Cardiac muscle cell (in vitro differentiated cells and primary cell): ENCODE data around the gene TRIM10. TPM values are rescaled to one million over a fixed set of nuclear protein-coding genes. Genes with fewer than 3 reads are reported as not detected.
"Not testable (repeated sequence)": the region's sequence is repeated elsewhere in the genome, so short reads cannot be mapped to it uniquely, and the experiment has no call there.

Experiments
- DNase-seq, 2 donors: peaks; one replicate each; pipeline versions ENCODE4 v3.0.0 to v3.0.0-alpha.2; 2010 to 2017; ENCODE audit warnings: low read depth in 1 of 2, low spot score in 1 of 2
- H3K27ac ChIP-seq: fragments of 200-600 bp; sonication (generic); 2 replicates; pipeline ENCODE4 v1.5.1; 2016
- H3K27me3 ChIP-seq: fragments of 200-600 bp; sonication (generic); 2 replicates; pipeline ENCODE4 v1.6.0; 2016; ENCODE audit warnings: control low read depth
- H3K36me3 ChIP-seq: fragments of 200-600 bp; sonication (generic); 2 replicates; pipeline ENCODE4 v1.5.1; 2016; ENCODE audit warnings: control low read depth
- H3K4me1 ChIP-seq: fragments of 200-600 bp; sonication (generic); 2 replicates; pipeline ENCODE4 v1.8.1; 2017; ENCODE audit warnings: low read depth, mild to moderate bottlenecking, mixed run types
- H3K4me3 ChIP-seq: fragments of 200-600 bp; sonication (generic); 2 replicates; pipeline ENCODE4 v1.5.1; 2016; ENCODE audit warnings: mild to moderate bottlenecking
- H3K9me3 ChIP-seq: fragments of 200-600 bp; sonication (generic); 2 replicates; pipeline ENCODE4 v1.5.1; 2017; ENCODE audit warnings: low read depth, mild to moderate bottlenecking, control low read depth
- CTCF ChIP-seq: IDR thresholded peaks from 2 replicates; pipeline ENCODE4 v1.5.1; 2012; ENCODE audit warnings: low read depth, mild to moderate bottlenecking, low read length
- polyA plus RNA-seq: library from polyadenylated mRNA; unstranded; fragments of >200 nt; fragmentation: Nextera tagmentation; extraction: Ambion mirVana; gene quantifications from 2 replicates; pipeline ENCODE4 v1.2.1, GENCODE V29; 2016
- total RNA-seq: library from RNA; depleted of rRNA; stranded (reverse); fragments of >200 nt; gene quantifications from 2 replicates; pipeline ENCODE4 v1.2.3, GENCODE V29; 2016

The TRIM10 gene
- total and polyA plus RNA-seq, 2 experiments from 2014 or later, result not detected

DNA sequence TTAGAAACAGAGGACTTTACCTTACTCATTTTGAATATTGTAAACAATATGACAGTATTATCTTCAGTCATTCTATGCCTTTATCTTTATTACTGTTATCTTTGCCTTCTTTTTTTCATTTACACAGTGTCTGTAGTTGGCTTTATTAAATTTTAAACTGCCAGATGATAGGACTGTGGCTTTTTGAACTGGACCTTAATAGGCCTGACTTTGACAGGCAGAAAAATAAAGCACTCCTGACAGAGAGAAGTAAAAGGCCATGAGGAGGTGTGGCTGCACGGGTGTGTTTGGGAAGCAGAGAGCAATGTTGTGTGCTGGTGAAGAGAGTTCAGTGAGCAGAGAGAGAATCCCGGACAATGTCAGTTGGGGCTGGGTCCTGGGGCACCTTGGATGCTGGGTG, 17.2 kb downstream of the TRIM10 start:
- Histone ChIP-seq H3K4me1 (no peaks in the 10 kb centered on the region), H3K27ac (no peak overlapping the region), H3K4me3 (no peak overlapping the region), H3K27me3 (peaks cover 22% of the 10 kb centered on the region), H3K9me3 (no peaks in the 10 kb centered on the region), H3K36me3 (no peaks in the 10 kb centered on the region)
- TF ChIP-seq CTCF, result no peak
- no peak for DNase-seq

DNA sequence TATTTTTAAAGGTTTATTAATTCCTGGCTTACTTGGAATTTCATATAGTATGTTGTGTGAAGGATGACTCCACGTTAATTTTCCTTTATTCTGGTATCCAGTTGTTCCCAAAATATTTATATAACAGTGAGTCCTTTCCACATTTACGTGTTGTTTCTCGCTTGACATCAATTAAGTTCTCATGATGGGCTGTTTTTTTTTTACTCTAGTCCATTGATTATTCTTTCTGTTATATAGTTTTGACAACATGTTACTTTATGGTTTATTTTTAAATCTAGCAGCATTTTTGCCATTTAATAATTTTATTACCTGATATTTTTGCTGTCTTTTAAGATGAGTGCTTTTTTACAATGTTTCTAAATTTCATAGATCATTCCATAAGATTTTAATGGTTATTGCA, 18.3 kb downstream of the TRIM10 start:
- Histone ChIP-seq H3K4me3 (no peak overlapping the region), H3K27ac (no peak overlapping the region), H3K27me3 (peaks cover 32% of the 10 kb centered on the region), H3K9me3 (no peaks in the 10 kb centered on the region), H3K4me1 (no peaks in the 10 kb centered on the region), H3K36me3 (no peaks in the 10 kb centered on the region)
- no peak for DNase-seq
- no peak for TF ChIP-seq CTCF

DNA sequence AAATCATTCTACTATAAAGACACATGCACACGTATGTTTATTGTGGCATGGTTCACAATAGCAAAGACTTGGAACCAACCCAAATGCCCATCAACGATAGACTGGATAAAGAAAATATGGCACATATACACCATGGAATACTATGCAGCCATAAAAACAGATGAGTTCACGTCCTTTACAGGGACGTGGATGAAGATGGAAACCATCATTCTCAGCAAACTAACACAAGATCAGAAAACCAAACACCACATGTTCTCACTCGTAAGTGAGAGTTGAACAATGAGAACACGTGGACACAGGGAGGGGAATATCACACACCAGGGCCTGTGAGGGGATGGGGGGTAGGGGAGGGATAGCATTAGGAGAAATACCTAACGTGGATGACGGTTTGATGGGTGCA, 20.8 kb downstream of the TRIM10 start:
- not testable (repeated sequence) for DNase-seq, H3K4me1 ChIP-seq, H3K36me3 ChIP-seq, H3K4me3 ChIP-seq, H3K9me3 ChIP-seq, H3K27ac ChIP-seq
- H3K27me3 ChIP-seq, result peaks cover 56% of the 10 kb centered on the region

DNA sequence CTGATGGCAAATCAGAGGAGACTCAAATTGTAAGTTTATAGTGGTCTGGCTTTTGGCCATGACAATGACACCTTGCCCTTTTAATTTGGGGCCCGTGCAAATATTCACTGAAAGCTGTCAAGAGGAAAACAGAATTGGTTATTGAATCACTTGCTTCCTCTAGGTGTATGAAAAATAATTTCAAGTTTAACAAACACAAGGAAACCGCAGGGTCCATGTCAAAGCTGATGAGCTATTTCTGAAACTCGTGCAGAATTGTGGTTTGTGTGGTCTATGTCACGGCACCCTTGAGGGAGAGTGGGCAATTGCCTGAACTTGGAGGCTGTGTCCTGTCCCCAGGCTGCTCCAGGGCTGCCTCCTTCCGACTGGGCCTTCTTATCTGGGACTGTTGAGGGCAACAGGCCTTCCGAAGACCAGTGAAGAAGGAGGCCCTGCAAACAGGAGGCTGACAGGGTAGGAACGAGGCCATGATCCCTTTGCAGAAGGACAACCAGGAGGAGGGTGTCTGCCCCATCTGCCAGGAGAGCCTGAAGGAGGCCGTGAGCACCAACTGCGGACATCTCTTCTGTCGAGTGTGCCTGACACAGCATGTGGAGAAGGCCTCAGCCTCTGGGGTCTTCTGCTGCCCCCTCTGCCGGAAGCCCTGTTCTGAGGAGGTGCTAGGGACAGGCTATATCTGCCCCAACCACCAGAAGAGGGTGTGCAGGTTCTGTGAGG, 24.3 kb downstream of the TRIM10 start:
- Histone ChIP-seq H3K9me3 (no peaks in the 10 kb centered on the region), H3K4me3 (no peak overlapping the region), H3K27me3 (peaks cover 75% of the 10 kb centered on the region), H3K27ac (no peak overlapping the region), H3K36me3 (no peaks in the 10 kb centered on the region), H3K4me1 (no peaks in the 10 kb centered on the region)
- no peak for TF ChIP-seq CTCF
- DNase-seq, result no peak

DNA sequence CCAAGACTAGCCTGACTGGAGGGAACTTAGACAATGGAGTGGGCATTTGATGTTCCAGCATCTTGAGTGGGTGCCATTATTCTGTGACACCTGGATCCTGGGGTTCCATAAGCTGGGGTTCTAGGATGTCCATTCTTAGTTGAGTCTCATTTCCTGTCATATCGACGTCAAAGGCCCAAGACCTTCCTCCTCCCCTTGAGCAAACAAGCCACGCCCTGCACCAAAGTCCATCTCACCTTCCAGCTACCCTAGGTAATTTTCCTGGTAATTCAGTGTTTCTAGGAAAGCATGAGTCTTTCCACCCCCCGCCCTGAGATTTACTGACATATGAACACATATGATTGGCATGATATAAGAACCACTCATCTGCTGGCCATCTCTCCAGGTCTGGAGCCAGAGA, 25.3 kb downstream of the TRIM10 start, which contains the start of gene TRIM40:
TRIM40 (plus strand) TSS at position 384 of the 400 bp plus-strand sequence. CDS start 897 bp downstream, outside the sequence.
- no peak within 1 kb of the TSS for H3K27ac ChIP-seq
- DNase-seq, result no peak
- no peak within 1 kb of the TSS for H3K4me3 ChIP-seq
- peaks cover 79% of the 10 kb centered on the region for H3K27me3 ChIP-seq
- H3K9me3 ChIP-seq, result no peaks in the 10 kb centered on the region
- no peaks in the 10 kb centered on the region for H3K36me3 ChIP-seq
- H3K4me1 ChIP-seq, result no peaks in the 10 kb centered on the region
- no peak for TF ChIP-seq CTCF

GRCh38 chr6:30135147-30135546, 25.9 kb downstream of the TRIM10 start:
- H3K4me3 ChIP-seq, result no peak overlapping the region
- no peak for DNase-seq
- no peaks in the 10 kb centered on the region for H3K36me3 ChIP-seq
- H3K9me3 ChIP-seq, result no peaks in the 10 kb centered on the region
- no peak for TF ChIP-seq CTCF
- H3K27ac ChIP-seq, result no peak overlapping the region
- no peaks in the 10 kb centered on the region for H3K4me1 ChIP-seq
- H3K27me3 ChIP-seq, result peaks cover 84% of the 10 kb centered on the region
